ENCODE results near the gene A1BG.
"Not testable (repeated sequence)": the region's sequence is repeated elsewhere in the genome, so short reads cannot be mapped to it uniquely, and the experiment has no call there.

Gene A1BG

GRCh38 chr19:58336216-58336615 is 17.1 kb downstream of the A1BG start:
- DNase-seq (ENCODE audit: low read depth in 2 of 2) = no peak

- no peak for DNase-seq (ENCODE audit: low read depth in 2 of 2)
Measured at GRCh38 chr19:58335630-58336029, 17.7 kb downstream of the A1BG start.

DNA sequence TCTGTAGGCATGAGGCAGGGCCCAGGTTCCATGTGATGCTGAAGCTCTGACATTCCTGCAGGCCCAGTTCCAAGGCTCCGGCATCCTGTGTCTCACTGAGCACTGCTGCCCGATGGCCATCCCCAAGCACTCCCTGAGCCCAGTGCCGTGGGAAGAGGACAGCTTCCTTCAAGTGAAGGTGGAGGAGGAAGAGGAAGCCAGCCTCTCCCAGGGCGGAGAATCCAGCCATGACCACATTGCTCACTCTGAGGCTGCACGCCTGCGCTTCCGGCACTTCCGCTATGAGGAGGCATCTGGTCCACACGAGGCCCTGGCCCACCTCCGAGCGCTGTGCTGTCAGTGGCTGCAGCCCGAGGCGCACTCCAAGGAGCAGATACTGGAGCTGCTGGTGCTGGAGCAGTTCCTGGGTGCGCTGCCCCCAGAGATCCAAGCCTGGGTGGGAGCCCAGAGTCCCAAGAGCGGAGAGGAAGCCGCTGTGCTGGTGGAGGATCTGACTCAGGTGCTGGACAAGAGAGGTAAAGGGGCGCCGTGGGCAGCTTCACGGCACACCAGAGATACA is 18.5 kb downstream of the A1BG start:
- no peak for DNase-seq (ENCODE audit: low read depth in 2 of 2)

DNA sequence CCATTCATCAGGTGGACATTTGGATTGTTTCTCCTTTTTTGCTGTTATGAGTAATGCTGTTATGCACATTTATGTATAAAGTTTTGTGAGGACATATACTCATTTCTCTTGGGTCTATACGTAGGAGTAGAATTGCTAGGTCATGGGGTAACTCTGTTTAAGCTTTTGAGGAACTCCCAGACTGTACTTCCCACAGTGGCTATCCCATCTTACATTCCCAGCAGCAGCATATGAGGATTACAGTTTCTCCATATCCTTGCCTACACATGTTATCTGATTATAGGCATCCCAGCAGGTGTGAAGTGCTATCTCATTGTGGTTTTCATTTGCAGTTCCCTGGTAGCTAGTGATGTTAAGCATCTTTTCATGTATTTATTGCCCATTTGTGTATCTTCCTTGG is 20.6 kb downstream of the A1BG start:
- DNase-seq (ENCODE audit: low read depth in 2 of 2) = no peak

DNA sequence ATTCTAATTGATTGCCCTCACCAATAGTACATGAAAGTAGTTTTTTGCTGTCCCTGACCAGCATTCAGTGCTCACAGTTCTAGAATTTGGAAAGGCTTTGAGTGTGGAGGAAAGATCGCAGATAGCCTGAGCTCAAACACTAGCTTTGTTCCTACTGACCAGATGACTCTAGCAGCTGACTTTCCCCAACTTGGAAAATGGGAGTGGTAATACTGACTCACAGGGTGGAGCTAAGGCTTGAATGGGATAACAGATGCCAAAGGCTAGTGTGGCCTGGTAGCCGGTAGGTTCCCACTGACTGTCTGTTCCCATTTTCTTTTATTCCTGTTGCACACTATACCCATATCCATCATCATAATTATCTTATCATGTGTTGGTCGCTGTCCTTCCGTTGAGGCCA is 22.8 kb downstream of the A1BG start:
- no peak for DNase-seq (ENCODE audit: low read depth in 2 of 2)

DNA sequence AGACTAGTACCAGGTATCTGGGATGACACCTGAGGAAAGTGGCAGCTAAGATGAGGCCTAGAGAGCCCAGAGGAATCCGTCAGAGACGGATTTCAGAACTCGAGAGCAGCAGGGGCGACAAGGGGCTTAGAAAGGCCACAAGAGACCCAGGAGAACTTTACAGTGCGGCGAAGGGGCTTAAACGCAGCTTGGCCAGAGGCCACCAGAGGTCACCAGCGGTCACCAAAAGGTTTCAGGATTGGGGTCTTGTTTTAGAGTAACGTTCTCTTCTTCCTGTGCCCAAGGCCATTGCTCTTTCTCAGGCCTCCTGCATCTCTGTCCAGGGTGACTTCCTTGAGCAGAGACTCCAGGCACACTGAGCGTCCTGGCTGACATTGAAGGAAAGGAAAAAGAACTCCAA is 24.3 kb downstream of the A1BG start:
- DNase-seq (ENCODE audit: low read depth in 2 of 2) = no peak

- DNase-seq (ENCODE audit: low read depth in 2 of 2) = peak; percentile 81 to 83
Measured at GRCh38 chr19:58326914-58327726, 26.2 kb downstream of the A1BG start, which contains the start of gene ZSCAN22. ZSCAN22 (plus strand) TSS chr19:58326994; CDS start chr19:58334803, 7,809 bp downstream.

DNA sequence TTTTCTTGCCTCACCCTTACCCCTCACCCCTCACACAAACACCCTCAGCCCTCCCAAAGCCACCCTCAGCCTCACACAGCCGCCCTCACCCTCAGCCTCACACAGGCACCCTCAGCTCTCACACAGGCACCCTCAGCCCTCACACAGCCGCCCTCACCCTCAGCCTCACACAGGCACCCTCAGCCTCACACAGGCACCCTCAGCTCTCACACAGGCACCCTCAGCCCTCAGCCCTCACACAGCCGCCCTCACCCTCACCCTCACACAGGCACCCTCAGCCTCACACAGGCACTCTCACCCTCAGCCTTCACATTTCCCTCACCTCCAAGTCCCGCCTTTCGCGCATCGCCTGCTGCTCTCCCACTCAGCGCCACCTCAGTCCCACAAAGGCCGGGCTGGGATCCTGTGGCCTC is 26.8 kb downstream of the A1BG start:
- DNase-seq (ENCODE audit: low read depth in 2 of 2) = no peak

- no peak for DNase-seq (ENCODE audit: low read depth in 2 of 2)
Measured at GRCh38 chr19:58325311-58326022, 27.8 kb downstream of the A1BG start.

DNA sequence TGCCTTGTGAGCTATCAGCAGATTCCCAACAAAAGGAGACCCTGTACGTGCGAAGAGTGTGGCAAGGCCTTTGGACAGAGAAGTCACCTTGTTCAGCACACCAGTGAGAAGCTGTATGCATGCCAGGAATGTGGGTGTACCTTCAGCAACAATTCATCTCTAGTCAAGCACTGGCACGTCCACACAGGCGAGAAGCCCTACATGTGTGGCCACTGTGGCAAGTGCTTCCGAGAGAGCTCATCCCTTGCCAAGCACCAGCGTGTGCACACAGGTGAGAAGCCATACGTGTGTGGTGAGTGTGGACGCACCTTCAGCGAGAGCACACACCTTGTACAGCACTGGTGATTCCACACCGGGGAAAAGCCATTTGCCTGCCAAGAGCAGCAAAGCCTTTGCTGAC is 34.1 kb downstream of the A1BG start:
- no peak for DNase-seq (ENCODE audit: low read depth in 2 of 2)

DNA sequence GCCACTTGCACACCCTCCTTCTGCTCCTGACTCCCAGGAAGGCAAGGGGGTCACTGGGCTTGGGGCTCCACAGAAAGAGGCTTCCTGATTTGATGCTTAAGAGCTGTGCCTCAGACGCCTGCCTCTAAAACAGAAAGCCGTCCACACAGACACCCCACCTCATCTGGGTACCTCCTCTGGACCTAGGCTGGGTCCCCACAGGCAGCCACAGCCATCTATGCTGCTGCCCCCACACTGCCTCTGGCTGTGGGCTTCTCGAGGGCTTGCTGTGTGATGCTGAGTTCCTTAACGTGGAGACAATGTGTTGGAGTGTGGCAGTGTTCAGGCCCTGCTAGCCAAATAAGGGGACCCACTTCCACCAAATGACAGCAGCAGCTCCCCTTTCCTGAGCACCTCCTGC is 35.0 kb downstream of the A1BG start:
- no peak for DNase-seq (ENCODE audit: low read depth in 2 of 2)

DNA sequence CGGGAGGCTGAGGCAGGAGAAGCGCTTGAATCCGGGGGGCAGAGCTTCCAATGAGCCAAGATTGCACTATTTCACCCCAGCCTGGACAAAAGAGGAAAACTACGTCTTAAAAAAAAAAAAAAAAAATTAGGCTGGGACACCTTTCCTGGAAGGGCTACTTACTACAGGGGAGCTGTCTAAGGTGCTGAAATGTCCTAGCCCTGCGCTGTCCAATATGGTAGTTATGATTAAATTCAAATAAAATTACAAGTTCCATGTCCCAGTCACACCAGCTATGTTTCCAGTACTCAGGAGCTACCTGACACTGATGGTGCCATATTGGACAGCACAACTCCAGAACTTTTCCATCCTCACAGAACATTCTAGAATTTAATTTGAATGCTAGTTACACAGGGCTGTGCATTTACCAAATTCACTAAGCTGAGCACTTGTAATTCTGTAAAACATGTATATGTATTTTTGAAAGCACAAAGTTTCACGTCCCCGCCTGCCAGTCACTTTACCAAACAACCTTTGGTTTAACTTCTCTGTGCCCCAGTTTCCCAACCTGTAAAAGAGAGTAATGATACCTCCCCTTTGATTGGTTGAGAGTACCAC is 35.7 kb downstream of the A1BG start:
- DNase-seq (ENCODE audit: low read depth in 2 of 2) = no peak

DNA sequence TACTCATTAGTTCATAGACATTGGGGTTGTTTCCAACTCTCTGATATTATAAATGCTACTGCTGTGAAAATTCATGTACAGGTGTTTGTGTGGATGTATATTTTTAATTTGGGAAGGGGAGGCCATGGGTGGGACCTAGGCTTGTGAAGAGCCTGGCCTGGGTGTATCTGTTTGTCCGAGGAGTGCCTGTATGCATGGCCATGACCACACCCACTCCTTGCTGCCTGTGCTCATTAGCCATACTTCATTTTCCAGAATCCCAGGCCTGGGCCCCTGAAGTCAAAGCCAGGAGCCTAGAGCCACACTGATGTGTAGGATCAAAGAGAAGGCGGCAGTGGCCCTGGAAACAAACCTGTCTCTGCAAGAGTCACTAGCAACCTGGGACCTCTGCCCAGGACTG is 37.7 kb downstream of the A1BG start:
- DNase-seq (ENCODE audit: low read depth in 2 of 2) = no peak

DNA sequence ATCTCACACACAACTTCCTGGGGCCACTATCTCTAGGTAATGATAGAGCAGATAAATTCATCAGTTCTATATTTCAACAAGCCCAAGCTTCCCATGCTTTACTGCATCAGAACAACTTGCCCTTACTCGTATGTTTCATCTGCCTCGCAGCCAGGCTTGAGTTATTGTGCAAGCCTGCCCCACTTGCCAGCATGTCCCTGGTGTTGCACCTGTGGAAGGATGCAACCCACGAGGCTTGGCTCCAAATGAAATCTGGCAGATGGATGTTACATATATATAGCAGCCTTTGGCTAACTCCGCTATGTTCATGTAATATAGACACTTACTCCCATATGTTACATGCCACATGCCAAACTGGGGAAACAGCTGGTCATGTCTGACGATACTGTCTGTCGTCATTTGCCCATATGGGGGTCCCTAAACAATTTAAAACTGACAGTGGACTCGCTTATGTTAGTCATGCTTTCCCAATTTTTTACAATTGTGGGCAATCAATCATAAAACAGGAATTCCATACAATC is 41.9 kb downstream of the A1BG start:
- no peak for DNase-seq (ENCODE audit: low read depth in 2 of 2)

- not testable (repeated sequence) for DNase-seq (ENCODE audit: low read depth in 2 of 2)
Measured at GRCh38 chr19:58310685-58311084, 42.6 kb downstream of the A1BG start.

DNA sequence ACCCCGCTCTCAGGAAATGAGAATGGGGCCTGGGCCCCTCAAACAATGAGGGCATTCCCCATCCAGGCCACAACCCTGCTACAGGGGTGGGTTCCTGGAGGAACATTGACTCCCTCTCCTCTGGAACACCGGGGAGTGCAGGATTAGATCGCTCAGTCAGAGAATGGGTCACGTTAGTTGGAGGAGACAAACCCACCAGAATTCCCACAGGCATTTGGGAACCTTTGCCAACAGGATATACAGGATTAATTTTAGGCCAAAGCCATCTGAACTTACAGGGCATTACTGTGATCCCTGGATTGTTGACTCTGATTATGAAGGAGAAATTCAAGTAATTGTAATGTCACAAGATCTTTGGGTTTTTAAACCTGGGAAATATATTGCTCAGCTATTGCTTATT is 45.6 kb downstream of the A1BG start:
- no peak for DNase-seq (ENCODE audit: low read depth in 2 of 2)

DNA sequence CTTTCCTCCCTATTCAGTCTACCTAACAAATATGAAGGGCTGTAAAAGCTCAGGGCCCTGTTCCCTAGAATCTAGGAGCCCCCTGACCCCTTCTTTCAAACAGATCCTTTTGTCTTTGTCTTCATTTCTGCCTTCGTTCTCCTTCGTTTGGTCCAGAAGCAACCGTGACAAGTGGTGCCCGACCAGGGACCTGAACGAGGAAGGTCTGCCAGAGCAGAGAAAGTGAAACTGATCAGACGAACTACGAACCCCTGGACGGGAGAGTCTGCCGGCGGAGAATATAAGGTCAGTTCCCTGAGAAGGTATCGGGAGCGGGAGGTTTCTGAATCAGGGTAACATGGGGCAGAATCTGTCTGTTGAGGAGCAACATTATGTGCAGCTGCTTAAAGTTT is 47.4 kb downstream of the A1BG start:
- no peak for DNase-seq (ENCODE audit: low read depth in 2 of 2)

GRCh38 chr19:58305065-58305931 is 48.0 kb downstream of the A1BG start, which contains the start of gene ERVK3-1:
ERVK3-1 (plus strand) TSS chr19:58305377; CDS start chr19:58312169, 6,792 bp downstream.
- peak; percentile 89 to 94 for DNase-seq (ENCODE audit: low read depth in 2 of 2)

DNA sequence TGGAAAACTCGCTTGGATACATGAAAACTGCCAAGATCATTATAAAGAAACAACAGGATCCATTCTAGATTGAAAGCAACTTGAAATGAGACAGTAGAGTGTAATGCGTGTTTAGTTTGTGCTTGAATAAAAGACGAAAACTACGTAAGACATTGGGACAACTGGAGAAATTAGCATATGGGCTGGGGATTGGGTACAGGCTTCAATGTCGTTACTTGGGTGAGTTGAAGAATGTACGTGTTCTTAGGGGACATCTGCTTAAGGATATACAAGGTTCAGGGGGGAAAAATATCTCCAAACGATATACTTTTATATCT is 48.6 kb downstream of the A1BG start:
- no peak for DNase-seq (ENCODE audit: low read depth in 2 of 2)

DNA sequence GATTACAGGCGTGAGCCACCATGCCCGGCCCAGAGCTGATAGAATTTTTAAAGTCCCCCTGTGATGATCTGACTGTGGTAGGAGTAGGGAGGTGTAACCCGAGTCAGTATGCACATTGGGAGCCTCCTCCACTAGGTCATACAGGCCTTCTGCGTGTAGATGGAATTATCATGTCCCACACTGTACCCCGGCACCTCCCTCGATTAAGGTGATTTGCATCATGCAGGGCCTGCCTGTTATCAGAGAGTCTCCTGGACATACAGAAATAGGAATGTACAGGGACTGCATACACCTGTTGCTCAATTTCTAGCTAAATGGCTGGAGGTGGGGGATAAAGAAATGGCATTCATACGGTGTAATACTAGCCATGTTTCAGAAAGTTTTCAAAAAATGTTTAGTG is 49.0 kb downstream of the A1BG start:
- no peak for DNase-seq (ENCODE audit: low read depth in 2 of 2)

- DNase-seq (ENCODE audit: low read depth in 2 of 2) = no peak
Measured at GRCh38 chr19:58300620-58301019, 52.7 kb downstream of the A1BG start.
